A549 (cell line): Measurements from ENCODE around the gene PFN1. TPM values are rescaled to one million over a fixed set of nuclear protein-coding genes. Genes with fewer than 3 reads are reported as not detected.

Experiments
- ATAC-seq, 2 experiments: fragments of 200-7000 bp in 1 of 2; fragments of >200 bp in 1 of 2; cut with Nextera tagmentation in 1 of 2; cut with Tn5 transposase in 1 of 2; 3 replicates each; pipeline versions ENCODE4 v1.8.0 to v1.9.1; 2018 to 2020; ENCODE audit warnings: mild to moderate bottlenecking in 1 of 2, moderate library complexity in 1 of 2
- CTCF ChIA-PET: fragments of 300-600 bp; sonication (Branson Sonifier 250); formaldehyde crosslinking; extraction: SDS; loops from one replicate; lab custom pipeline; 2021; ENCODE audit warnings: antibody characterized with exemption, inconsistent platforms; lab: Yijun Ruan, JAX
- POLR2A ChIA-PET: fragments of 350-600 bp; formaldehyde crosslinking; extraction: SDS; loops from one replicate; lab custom pipeline; 2021; ENCODE audit warnings: antibody characterized with exemption, inconsistent platforms; lab: Yijun Ruan, JAX
- DNase-seq, 2 experiments: peaks; one replicate each; pipeline versions ENCODE4 v3.0.0 to v3.0.0-alpha.2; 2011 to 2016; ENCODE audit warnings: low read depth in 1 of 2, low spot score in 1 of 2
- FAIRE-seq: peaks from 2 replicates; lab custom pipeline; 2011; peaks lifted over from hg19 to GRCh38; lab: Jason Lieb, UNC
- H3K27ac ChIP-seq, 2 experiments: fragments of >200 bp; sonication (Bioruptor Twin); formaldehyde crosslinking; 3 replicates each; pipeline ENCODE4 v1.5.1; 2016 to 2017
- H3K4me1 ChIP-seq: fragments of >200 bp; sonication (Bioruptor Twin); formaldehyde crosslinking; 3 replicates; pipeline ENCODE4 v1.6.1; 2016
- H3K4me2 ChIP-seq: fragments of >200 bp; sonication (Bioruptor Twin); formaldehyde crosslinking; 3 replicates; pipeline ENCODE4 v1.6.1; 2016
- H3K4me3 ChIP-seq: fragments of >200 bp; sonication (Bioruptor Twin); formaldehyde crosslinking; 3 replicates; pipeline ENCODE4 v1.5.1; 2016
- H3K9me3 ChIP-seq: fragments of >200 bp; sonication (Bioruptor Twin); formaldehyde crosslinking; 3 replicates; pipeline ENCODE4 v1.6.1; 2016
- BCL3 ChIP-seq: fragments of >200 bp; sonication (Bioruptor Twin); formaldehyde crosslinking; IDR thresholded peaks from 3 replicates; pipeline ENCODE4 v1.6.1; 2016
- CEBPB ChIP-seq, 2 experiments: fragments of >200 bp in 1 of 2; sonication (Bioruptor Twin) in 1 of 2; formaldehyde crosslinking in 1 of 2; IDR thresholded peaks; 2 replicates each; pipeline ENCODE4 v1.6.1; 2012 to 2016
- GATA3 ChIP-seq: IDR thresholded peaks from 2 replicates; pipeline ENCODE4 v1.6.1; 2012; ENCODE audit warnings: borderline replicate concordance
- HMGXB4 ChIP-seq: fragments of 250-450 bp; sonication (Bioruptor Pico); IDR thresholded peaks from 2 replicates; pipeline ENCODE4 v1.5.0; 2021; ENCODE audit warnings: mild to moderate bottlenecking, moderate library complexity, borderline replicate concordance
- JUN ChIP-seq, 2 experiments: fragments of >200 bp; sonication (Bioruptor Twin); formaldehyde crosslinking; IDR thresholded peaks; 2 replicates in 1 of 2; 3 replicates in 1 of 2; pipeline ENCODE4 v1.6.1; 2016 to 2017
- MAX ChIP-seq: IDR thresholded peaks from 2 replicates; pipeline ENCODE4 v1.6.1; 2012
- PHF8 ChIP-seq: fragments of 200-600 bp; sonication (generic); IDR thresholded peaks from 2 replicates; pipeline ENCODE4 v1.6.1; 2016; ENCODE audit warnings: low read depth, mild to moderate bottlenecking, antibody characterized with exemption, moderate library complexity, borderline replicate concordance
- POLR2A ChIP-seq: IDR thresholded peaks from 2 replicates; pipeline ENCODE4 v1.6.1; 2012; ENCODE audit warnings: mild to moderate bottlenecking, low read length
- RCOR1 ChIP-seq: fragments of 150-350 bp; IDR thresholded peaks from 2 replicates; pipeline ENCODE4 v1.6.1; 2014; ENCODE audit warnings: antibody characterized with exemption, low read length, low read depth
- RFX5 ChIP-seq: fragments of 450-650 bp; IDR thresholded peaks from 2 replicates; pipeline ENCODE4 v1.7.1; 2014; ENCODE audit warnings: antibody characterized with exemption, mild to moderate bottlenecking, moderate library complexity
- RNF2 ChIP-seq: fragments of 200-600 bp; sonication (generic); IDR thresholded peaks from 2 replicates; pipeline ENCODE4 v1.6.1; 2016; ENCODE audit warnings: low read depth, mild to moderate bottlenecking, antibody characterized with exemption, moderate library complexity, borderline replicate concordance
- SREBF2 ChIP-seq: fragments of 450-650 bp; IDR thresholded peaks from 2 replicates; pipeline ENCODE4 v1.6.1; 2014; ENCODE audit warnings: mild to moderate bottlenecking, moderate library complexity
- TFCP2L1 ChIP-seq: fragments of 250-450 bp; sonication (Bioruptor Pico); IDR thresholded peaks from 2 replicates; pipeline ENCODE4 v1.5.0; 2021; ENCODE audit warnings: mild to moderate bottlenecking
- TP53 ChIP-seq: fragments of 250-450 bp; sonication (Bioruptor Pico); IDR thresholded peaks from 2 replicates; pipeline ENCODE4 v1.5.0; 2021; ENCODE audit warnings: mild to moderate bottlenecking, moderate library complexity
- ZFP36 ChIP-seq: fragments of 450-650 bp; IDR thresholded peaks from 2 replicates; pipeline ENCODE4 v1.6.1; 2014; ENCODE audit warnings: borderline replicate concordance; ENCODE audit not compliant: partially characterized antibody
- WGBS: methylation state at CpG from one replicate; pipeline ENCODE4 v1.1.6; 2017; ENCODE audit errors: missing lambda C conversion rate; 5-methylcytosine and 5-hydroxymethylcytosine counted together
- polyA plus RNA-seq, 4 experiments: library from polyadenylated mRNA; depleted of rRNA in 3 of 4; stranded (reverse); fragments of >200 nt; fragmentation: RNase III in 1 of 4; extraction: RNeasy Plus Mini Kit Qiagen cat#74134 plus additional on column Dnase treatment in 1 of 4; gene quantifications; 2 replicates in 3 of 4; 3 replicates in 1 of 4; pipeline ENCODE4 v1.2.3, GENCODE V29; 2011 to 2017

The PFN1 gene
- polyA plus RNA-seq, 2 of the 4 experiments (the other 2 are of a cell fraction) = 1,732 to 3,230 TPM

DNA sequence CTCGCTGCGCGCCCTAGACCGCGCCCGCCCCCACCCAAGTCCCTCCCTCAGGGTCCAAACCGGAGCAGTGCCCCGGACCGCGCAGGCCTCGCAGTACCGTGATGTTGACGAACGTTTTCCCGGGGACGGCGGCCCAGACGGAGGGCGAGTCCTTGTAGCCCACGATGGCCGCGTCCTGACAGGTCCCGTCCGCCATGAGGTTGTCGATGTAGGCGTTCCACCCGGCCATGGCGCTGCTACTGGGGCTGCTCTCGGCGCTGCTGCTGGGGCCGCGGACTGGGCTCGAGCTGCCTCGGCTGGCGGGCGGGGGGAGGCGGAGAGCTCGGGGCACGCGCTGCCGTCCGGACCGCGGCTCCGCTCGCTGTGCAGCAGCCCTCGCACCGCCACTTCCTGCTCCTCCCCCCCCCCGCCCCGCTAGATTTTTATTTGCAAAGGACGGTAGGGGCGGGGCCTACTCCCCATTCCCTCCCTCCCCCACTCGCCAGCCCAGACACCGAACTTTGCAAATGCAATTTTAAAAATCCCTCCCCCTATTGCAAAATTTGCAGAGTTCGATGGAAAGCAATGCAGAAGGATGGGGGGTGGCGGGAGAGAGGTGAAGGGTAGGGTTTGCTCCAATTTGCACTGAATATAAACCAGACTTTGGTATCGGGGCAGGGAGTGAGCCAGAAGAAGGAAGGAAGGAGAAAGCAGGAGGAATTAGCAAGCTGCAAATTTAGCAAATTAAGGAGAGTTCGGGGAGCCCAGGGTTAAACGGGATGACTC is at the start of gene PFN1 (continued):
- TF ChIP-seq PHF8 (peak; percentile 95), MAX (peak; percentile 52), TP53 (no peak), CEBPB (IDR thresholded peaks at IDR 0.05) (peak; percentile 95 to 99), SREBF2 (no peak), GATA3 (no peak; the same call in 1 of the 2 replicates), ZFP36 (no peak)

- CTCF ChIA-PET = interaction anchor here (0.7 to 3.2 kb wide), 10 partner anchors 8 to 1430 kb away, joined by 3 to 23 read pairs (median 5); partner anchors contain the start of gene CAMTA2
Measured at GRCh38 chr17:4997302-4998026, 49.1 kb upstream of the PFN1 start, which contains the start of the genes INCA1 and KIF1C. Gene INCA1 (minus strand): TSS chr17:4997522. CDS start chr17:4994437, 3,085 bp downstream. Gene KIF1C (plus strand): TSS chr17:4997950. CDS start chr17:5000247, 2,297 bp downstream.

More at GRCh38 chr17:4997302-4998026, 49.1 kb upstream of the PFN1 start, which contains the start of the genes INCA1 and KIF1C:
- peak; percentile 86 to 93 for ATAC-seq
- peak within 1 kb of the TSS; percentile 89 for H3K4me2 ChIP-seq
- no peak for TF ChIP-seq HMGXB4 (CRISPR knock-in tag)
- 0 out of 2 replicates have a peak, but pooled peaks have one; percentile 31 for TF ChIP-seq TFCP2L1
- peak; percentile 91 to 98 for TF ChIP-seq JUN (IDR thresholded peaks at IDR 0.05)
- TF ChIP-seq RNF2 = 0 out of 2 replicates have a peak, but pooled peaks have one; percentile 43
- TF ChIP-seq MAX = peak; percentile 62
- TF ChIP-seq RFX5 = no peak
- no peak for TF ChIP-seq RCOR1
- TF ChIP-seq PHF8 = peak; percentile 67; the same call in 1 of the 2 replicates
- peak; percentile 82 for TF ChIP-seq POLR2A
- TF ChIP-seq BCL3 = peak; percentile 79; the same call in 1 of the 3 replicates
- WGBS = 4% methylated on average over 21 of the region's 93 CpGs
- no peaks in the 10 kb centered on the region for H3K9me3 ChIP-seq
- H3K4me1 ChIP-seq = peaks cover 26% of the 10 kb centered on the region
- POLR2A ChIA-PET = interaction anchor here (0.6 to 2.3 kb wide), 8 partner anchors 9 to 66 kb away, joined by 3 to 15 read pairs (median 5); partner anchors contain the start of genes CAMTA2, PFN1, RNF167 and SLC25A11
- peak within 1 kb of the TSS; percentile 95 for H3K4me3 ChIP-seq
- H3K27ac ChIP-seq = peak within 1 kb of the TSS; percentile 87 to 91
- no peak for FAIRE-seq
- DNase-seq = peak; percentile 91 to 98
